Measurements from ENCODE around the gene SUMF1.

The SUMF1 gene

GRCh38 chr3:4411236-4411635 is 55.8 kb downstream of the SUMF1 start:
- no peak for DNase-seq

- DNase-seq = no peak
Measured at GRCh38 chr3:4410606-4411005, 56.5 kb downstream of the SUMF1 start.

- DNase-seq = no peak
Measured at GRCh38 chr3:4409971-4410573, 57.0 kb downstream of the SUMF1 start.

GRCh38 chr3:4409415-4409814 is 57.7 kb downstream of the SUMF1 start:
- DNase-seq = no peak

- no peak for DNase-seq
Measured at GRCh38 chr3:4408958-4409357, 58.1 kb downstream of the SUMF1 start.

GRCh38 chr3:4407941-4408340 is 59.1 kb downstream of the SUMF1 start:
- no peak for DNase-seq

GRCh38 chr3:4406746-4407568 is 60.1 kb downstream of the SUMF1 start:
- no peak for DNase-seq

- no peak for DNase-seq
Measured at GRCh38 chr3:4404881-4405280, 62.2 kb downstream of the SUMF1 start.

GRCh38 chr3:4401441-4401840 is 65.6 kb downstream of the SUMF1 start:
- DNase-seq = no peak

GRCh38 chr3:4399476-4399875 is 67.6 kb downstream of the SUMF1 start:
- no peak for DNase-seq

GRCh38 chr3:4398941-4399245 is 68.2 kb downstream of the SUMF1 start:
- DNase-seq = no peak

- DNase-seq = no peak
Measured at GRCh38 chr3:4398120-4398940, 68.7 kb downstream of the SUMF1 start.

GRCh38 chr3:4397466-4397865 is 69.6 kb downstream of the SUMF1 start:
- no peak for DNase-seq

GRCh38 chr3:4396542-4396941 is 70.5 kb downstream of the SUMF1 start:
- no peak for DNase-seq

GRCh38 chr3:4396006-4396405 is 71.1 kb downstream of the SUMF1 start:
- no peak for DNase-seq

- DNase-seq = no peak
Measured at GRCh38 chr3:4395448-4395847, 71.6 kb downstream of the SUMF1 start.

- DNase-seq = no peak
Measured at GRCh38 chr3:4394567-4394966, 72.5 kb downstream of the SUMF1 start.

GRCh38 chr3:4394048-4394447 is 73.0 kb downstream of the SUMF1 start:
- DNase-seq = no peak

GRCh38 chr3:4392992-4393391 is 74.1 kb downstream of the SUMF1 start:
- DNase-seq = no peak

- no peak for DNase-seq
Measured at GRCh38 chr3:4387210-4388204, 79.6 kb downstream of the SUMF1 start.

GRCh38 chr3:4385201-4385600 is 81.9 kb downstream of the SUMF1 start:
- DNase-seq = no peak

GRCh38 chr3:4380013-4380412 is 87.1 kb downstream of the SUMF1 start:
- no peak for DNase-seq

GRCh38 chr3:4376499-4376898 is 90.6 kb downstream of the SUMF1 start:
- no peak for DNase-seq

Data from activated CD4-positive, alpha-beta T cell treated with anti-CD3 and anti-CD28 coated beads for 1 hour (primary cell).